Measurements from ENCODE around the gene KIF13A.
"Not testable (repeated sequence)": the region's sequence is repeated elsewhere in the genome, so short reads cannot be mapped to it uniquely, and the experiment has no call there.

KIF13A gene

GRCh38 chr6:17987447-17987696 is at the start of gene KIF13A:
KIF13A (minus strand) TSS chr6:17987635; CDS start chr6:17987463, 172 bp downstream.
- peak; percentile 11 for DNase-seq (ENCODE audit: low spot score)

- DNase-seq (ENCODE audit: low spot score), result no peak
These were observed 49.3 kb upstream of the KIF13A start for GRCh38 chr6:18036781-18037180.

DNA sequence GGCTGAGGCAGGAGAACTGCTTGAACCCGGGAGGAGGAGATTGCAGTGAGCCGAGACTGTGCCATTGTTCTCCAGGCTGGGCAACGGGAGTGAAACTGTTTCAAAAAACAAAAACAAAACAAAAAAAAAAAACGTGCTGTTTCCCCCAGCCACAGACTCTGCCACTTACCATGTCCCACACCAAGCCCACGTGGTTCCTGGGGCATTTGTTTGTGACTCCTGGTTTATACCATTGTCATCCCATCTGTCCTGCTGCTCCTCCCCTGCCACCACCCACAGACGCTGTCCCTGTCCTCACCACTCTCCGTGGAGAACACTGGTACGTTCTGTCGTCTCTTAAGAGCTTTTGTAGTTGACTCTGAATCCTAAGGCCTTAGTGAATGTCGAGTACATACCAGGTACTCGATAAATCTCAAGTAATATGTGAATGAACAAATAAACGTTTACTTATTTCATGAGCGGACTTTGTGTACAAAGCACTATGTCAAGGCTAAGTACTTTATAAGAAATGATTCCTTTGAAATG is 48.0 kb upstream of the KIF13A start:
- DNase-seq (ENCODE audit: low spot score), result no peak

DNA sequence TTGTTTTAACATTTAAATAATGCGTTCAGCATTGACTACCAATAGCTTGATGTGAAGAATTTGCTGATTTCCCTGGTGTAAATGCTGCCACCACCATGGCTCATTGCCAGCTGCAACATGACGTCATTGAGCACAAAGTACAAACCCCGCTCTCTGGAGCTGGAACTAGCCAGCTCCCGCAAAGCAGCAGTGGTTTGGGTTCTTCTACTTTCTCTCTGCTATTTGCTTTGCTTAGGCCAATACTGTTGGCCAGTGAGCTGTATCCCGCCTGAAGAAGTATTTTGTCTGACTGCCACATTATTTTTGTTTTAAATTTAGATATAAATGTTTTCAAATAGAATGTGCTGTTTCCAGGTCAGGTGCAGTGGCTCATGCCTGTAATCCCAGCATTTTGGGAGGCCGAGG is 47.4 kb upstream of the KIF13A start:
- DNase-seq (ENCODE audit: low spot score), result no peak

GRCh38 chr6:18031680-18032256 is 44.3 kb upstream of the KIF13A start:
- no peak for DNase-seq (ENCODE audit: low spot score)

GRCh38 chr6:18031189-18031588 is 43.8 kb upstream of the KIF13A start:
- no peak for DNase-seq (ENCODE audit: low spot score)

- no peak for DNase-seq (ENCODE audit: low spot score)
These were observed 40.9 kb upstream of the KIF13A start for GRCh38 chr6:18028332-18028731.

DNA sequence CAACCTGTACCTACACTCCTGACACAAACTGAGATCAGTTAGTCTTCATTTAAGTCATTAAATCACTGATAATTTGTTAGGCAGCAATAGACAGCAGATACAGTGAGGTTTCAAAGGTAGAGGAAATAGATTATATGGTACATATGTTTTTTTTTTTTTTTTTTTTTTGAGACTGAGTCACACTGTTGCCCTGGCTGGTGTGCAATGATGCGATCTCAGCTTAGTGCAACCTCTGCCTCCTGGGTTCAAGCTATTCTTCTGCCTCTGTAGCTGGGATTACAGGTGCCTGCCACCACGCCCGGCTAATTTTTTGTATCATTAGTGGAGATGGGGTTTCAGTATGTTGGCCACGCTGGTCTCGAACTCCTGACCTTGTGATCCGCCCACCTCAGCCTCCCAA is 38.2 kb upstream of the KIF13A start:
- DNase-seq (ENCODE audit: low spot score), result no peak

DNA sequence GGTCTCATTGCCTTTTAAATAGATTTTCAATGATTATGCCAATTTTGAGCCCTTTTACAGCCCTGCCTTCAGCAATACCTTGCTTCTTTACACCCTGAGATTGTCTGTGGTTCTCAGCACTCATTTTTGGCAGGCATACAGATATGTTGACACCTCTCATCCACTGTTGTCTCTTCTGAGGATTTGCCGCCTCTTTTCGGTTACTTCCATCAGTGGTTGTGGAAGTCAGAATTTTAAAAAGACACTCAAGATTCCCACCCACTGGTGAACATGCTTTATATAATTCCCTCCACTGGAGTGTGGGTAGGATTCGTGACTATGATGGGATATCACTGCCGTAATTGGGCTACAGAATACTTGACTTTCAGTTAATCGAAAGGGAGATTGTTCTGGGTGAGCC is 37.4 kb upstream of the KIF13A start:
- DNase-seq (ENCODE audit: low spot score), result no peak

- no peak for DNase-seq (ENCODE audit: low spot score)
These were observed 36.5 kb upstream of the KIF13A start for GRCh38 chr6:18023891-18024290.

DNA sequence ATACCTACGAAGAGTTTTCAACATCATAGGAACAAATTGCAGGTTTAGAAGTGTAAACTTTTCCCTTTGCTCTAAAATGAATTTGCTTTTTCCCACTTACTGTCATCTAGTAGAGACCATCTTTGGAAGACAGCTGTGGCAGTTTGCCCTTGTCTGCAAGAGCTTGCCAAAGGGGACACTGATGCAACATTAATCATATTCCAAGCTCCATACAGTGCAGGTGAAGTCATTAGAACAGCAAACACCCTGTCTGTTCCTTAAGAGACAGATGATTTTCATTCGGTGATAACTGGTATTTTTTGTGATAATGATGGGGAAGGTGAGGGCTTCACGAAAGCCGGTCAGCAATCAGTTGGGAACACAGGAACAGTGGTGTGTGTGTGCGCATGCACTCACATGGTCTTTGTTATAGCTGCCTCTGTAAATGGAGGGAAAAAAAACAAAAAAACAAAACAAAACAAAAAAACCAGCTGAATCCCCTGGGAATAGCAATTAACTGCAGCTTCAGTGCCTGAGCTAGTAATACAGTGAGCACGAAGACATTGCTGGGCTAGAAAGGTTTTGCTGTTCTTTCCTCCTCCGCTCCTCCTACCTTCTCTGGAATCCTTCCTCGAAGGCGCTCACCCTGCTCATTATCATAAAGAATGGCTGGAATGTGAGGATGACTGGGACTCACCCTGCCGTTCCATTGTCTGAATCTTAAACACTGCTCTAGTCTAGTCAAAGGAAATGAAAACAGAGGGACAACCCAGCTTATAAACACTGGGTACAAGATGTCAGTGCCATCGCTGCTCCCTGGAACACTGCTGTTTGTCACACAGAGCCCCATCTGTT is 35.2 kb upstream of the KIF13A start:
- DNase-seq (ENCODE audit: low spot score), result no peak

- DNase-seq (ENCODE audit: low spot score), result no peak
These were observed 33.9 kb upstream of the KIF13A start for GRCh38 chr6:18021166-18021850.

- not testable (repeated sequence) for DNase-seq (ENCODE audit: low spot score)
These were observed 33.1 kb upstream of the KIF13A start for GRCh38 chr6:18020545-18020944.

GRCh38 chr6:18019539-18020534 is 32.4 kb upstream of the KIF13A start:
- no peak for DNase-seq (ENCODE audit: low spot score)

DNA sequence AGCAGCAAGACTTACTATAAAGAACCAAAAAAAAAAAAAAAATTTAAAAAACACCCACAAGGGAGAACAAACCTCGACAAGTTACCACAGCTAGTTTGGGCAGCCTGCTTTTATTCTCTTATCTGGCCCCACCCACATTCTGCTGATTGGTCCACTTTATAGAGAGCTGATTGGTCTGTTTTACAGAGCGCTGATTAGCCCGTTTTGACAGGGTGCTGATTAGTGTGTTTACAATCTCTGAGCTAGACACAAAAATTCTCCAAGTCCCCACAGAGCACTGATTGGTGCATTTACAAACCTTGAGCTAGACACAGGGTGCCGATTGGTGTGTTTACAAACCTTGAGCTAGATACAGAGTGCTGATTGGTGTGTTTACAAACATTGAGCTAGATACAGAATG is 31.7 kb upstream of the KIF13A start:
- DNase-seq (ENCODE audit: low spot score), result not testable (repeated sequence)

GRCh38 chr6:18016698-18017097 is 29.3 kb upstream of the KIF13A start:
- no peak for DNase-seq (ENCODE audit: low spot score)

GRCh38 chr6:18016133-18016532 is 28.7 kb upstream of the KIF13A start:
- no peak for DNase-seq (ENCODE audit: low spot score)

GRCh38 chr6:18011287-18011686 is 23.9 kb upstream of the KIF13A start:
- DNase-seq (ENCODE audit: low spot score), result no peak

- DNase-seq (ENCODE audit: low spot score), result not testable (repeated sequence)
These were observed 23.1 kb upstream of the KIF13A start for GRCh38 chr6:18010540-18010939.

DNA sequence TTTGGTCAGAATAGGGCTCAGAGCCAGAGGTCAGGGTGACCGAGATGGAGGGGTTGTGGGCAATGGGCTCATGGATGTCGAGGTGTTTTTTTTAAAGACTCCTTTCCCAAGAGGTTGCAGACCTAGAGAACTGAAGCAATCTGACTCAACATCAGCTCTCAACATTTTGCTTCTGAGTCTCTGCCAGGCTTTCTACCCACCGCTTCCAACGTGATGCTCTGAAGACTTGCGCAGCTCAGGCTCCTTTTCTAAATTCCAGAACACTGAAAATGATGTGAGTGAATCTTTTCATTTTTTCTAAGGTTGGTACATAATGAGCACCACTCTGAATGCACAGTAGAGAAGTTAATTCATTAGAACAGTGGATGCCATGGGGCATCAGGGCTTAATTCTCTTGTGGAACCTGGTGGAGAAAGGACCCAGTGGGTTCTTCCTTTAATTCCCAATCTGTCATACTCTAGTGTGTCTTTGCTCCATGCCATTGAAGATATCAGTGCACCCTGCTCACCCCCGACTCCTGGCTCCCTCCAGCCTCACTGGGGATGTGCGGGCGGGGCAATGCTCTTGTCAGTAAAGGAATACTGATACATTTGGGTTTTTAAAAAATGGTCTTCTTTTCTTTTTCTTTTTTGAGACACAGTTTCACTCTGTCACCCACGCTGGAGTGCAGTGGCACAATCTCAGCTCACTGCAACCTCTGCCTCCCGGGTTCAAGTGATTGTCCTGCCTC is 17.0 kb upstream of the KIF13A start:
- DNase-seq (ENCODE audit: low spot score), result no peak

- no peak for DNase-seq (ENCODE audit: low spot score)
These were observed 12.0 kb upstream of the KIF13A start for GRCh38 chr6:17999425-17999824.
